Measurements from ENCODE around the gene STUM. TPM values are rescaled to one million over a fixed set of nuclear protein-coding genes. Genes with fewer than 3 reads are reported as not detected.

STUM gene
- total RNA-seq, 4 donors from 2014 or later, result 0.92 to 1.9 (median 1.0) TPM

- H3K4me3 ChIP-seq, result no peak overlapping the region
- TF ChIP-seq POLR2A (IDR thresholded peaks at IDR 0.05), result no peak
- TF ChIP-seq CTCF (IDR thresholded peaks at IDR 0.05 in 4 of 5, conservative IDR thresholded peaks at IDR 0.05 in 1 of 5), result no peak
- no peak overlapping the region for H3K27ac ChIP-seq
- no peaks in the 10 kb centered on the region for H3K9me3 ChIP-seq
- ATAC-seq (no peak), DNase-seq (peak in 1 of 2 donors; percentile 8)
- no peaks in the 10 kb centered on the region for H3K36me3 ChIP-seq
- H3K27me3 ChIP-seq, result no peaks in the 10 kb centered on the region
- in situ Hi-C loops (cut with MboI; ENCODE audit: low sequenced_read_pairs in 4 of 4), result loop anchor here in 1 of 4 donors (25.0 kb wide), 1 partner anchor 808 kb away; no protein-coding TSS in a partner anchor
- intact Hi-C loops (cut with DNase I; ENCODE audit: low total_unique reads), result loop anchor here (5.0 kb wide), 1 partner anchor 813 kb away; no protein-coding TSS in a partner anchor
- H3K4me1 ChIP-seq, result peaks cover 14 to 30% of the 10 kb centered on the region in 2 donors
Observed at GRCh38 chr1:226629210-226629895, 80.8 kb downstream of the STUM start.

GRCh38 chr1:226629896-226630550 is 81.5 kb downstream of the STUM start:
- ATAC-seq (no peak), DNase-seq (peak in 1 of 2 donors; percentile 8)
- H3K27me3 ChIP-seq, result no peaks in the 10 kb centered on the region
- H3K9me3 ChIP-seq, result no peaks in the 10 kb centered on the region
- H3K36me3 ChIP-seq, result no peaks in the 10 kb centered on the region
- TF ChIP-seq CTCF (IDR thresholded peaks at IDR 0.05 in 4 of 5, conservative IDR thresholded peaks at IDR 0.05 in 1 of 5) (no peak), POLR2A (IDR thresholded peaks at IDR 0.05) (no peak)
- intact Hi-C loops (cut with DNase I; ENCODE audit: low total_unique reads) (loop anchor here (5.0 kb wide), 1 partner anchor 812 kb away; no protein-coding TSS in a partner anchor), in situ Hi-C loops (cut with MboI; ENCODE audit: low sequenced_read_pairs in 4 of 4) (loop anchor here (5.0 to 25.0 kb wide), 3 partner anchors 197 to 807 kb away; no protein-coding TSS in a partner anchor)
- H3K4me1 ChIP-seq, result peaks cover 14 to 30% of the 10 kb centered on the region in 2 donors
- H3K27ac ChIP-seq, result no peak overlapping the region
- no peak overlapping the region for H3K4me3 ChIP-seq

- in situ Hi-C loops (cut with MboI; ENCODE audit: low sequenced_read_pairs in 4 of 4) (loop anchor here (5.0 to 25.0 kb wide), 3 partner anchors 197 to 807 kb away; no protein-coding TSS in a partner anchor), intact Hi-C loops (cut with DNase I; ENCODE audit: low total_unique reads) (no loop called here)
- no peak for ATAC-seq
- H3K9me3 ChIP-seq, result no peaks in the 10 kb centered on the region
- H3K4me3 ChIP-seq, result no peak overlapping the region
- H3K27me3 ChIP-seq, result no peaks in the 10 kb centered on the region
- no peak for TF ChIP-seq CTCF (IDR thresholded peaks at IDR 0.05 in 4 of 5, conservative IDR thresholded peaks at IDR 0.05 in 1 of 5)
- no peak for TF ChIP-seq POLR2A (IDR thresholded peaks at IDR 0.05)
- H3K27ac ChIP-seq, result peak overlapping the region in 1 of 4 donors; percentile 46
- DNase-seq, result no peak
- H3K4me1 ChIP-seq, result peaks cover 14 to 30% of the 10 kb centered on the region in 2 donors
- no peaks in the 10 kb centered on the region for H3K36me3 ChIP-seq
Observed at GRCh38 chr1:226630592-226630991, 82.0 kb downstream of the STUM start.

- peaks cover 14 to 30% of the 10 kb centered on the region in 2 donors for H3K4me1 ChIP-seq
- peak overlapping the region; percentile 46 to 71 (median 60) for H3K27ac ChIP-seq
- no peaks in the 10 kb centered on the region for H3K9me3 ChIP-seq
- intact Hi-C loops (cut with DNase I; ENCODE audit: low total_unique reads), result no loop called here
- H3K4me3 ChIP-seq, result no peak overlapping the region
- in situ Hi-C loops (cut with MboI; ENCODE audit: low sequenced_read_pairs in 4 of 4), result loop anchor here (5.0 to 25.0 kb wide), 3 partner anchors 196 to 806 kb away; no protein-coding TSS in a partner anchor
- H3K36me3 ChIP-seq, result no peaks in the 10 kb centered on the region
- peak in 1 of 2 donors; percentile 6 for DNase-seq
- H3K27me3 ChIP-seq, result no peaks in the 10 kb centered on the region
- ATAC-seq, result no peak
- no peak for TF ChIP-seq CTCF (IDR thresholded peaks at IDR 0.05 in 4 of 5, conservative IDR thresholded peaks at IDR 0.05 in 1 of 5)
- no peak for TF ChIP-seq POLR2A (IDR thresholded peaks at IDR 0.05)
Observed at GRCh38 chr1:226631229-226632000, 82.9 kb downstream of the STUM start.

Data from gastrocnemius medialis (tissue), 4 donors.